Neural progenitor cell (in vitro differentiated cells): ENCODE data around the gene SLC48A1. TPM values are rescaled to one million over a fixed set of nuclear protein-coding genes. Genes with fewer than 3 reads are reported as not detected.

ENCODE experiments used
- DNase-seq: peaks from one replicate; pipeline ENCODE4 v3.0.0-alpha.2; 2016; ENCODE audit warnings: low spot score
- H2AFZ ChIP-seq: fragments of 200-600 bp; sonication (generic); replicated peaks from 2 replicates; pipeline ENCODE4 v1.6.1; 2016; ENCODE audit warnings: antibody characterized with exemption
- H3F3A ChIP-seq: fragments of 200-600 bp; sonication (generic); 2 replicates; pipeline ENCODE4 v1.6.1; 2016; ENCODE audit warnings: antibody characterized with exemption, low read depth
- H3K27ac ChIP-seq: fragments of 200-600 bp; sonication (generic); 2 replicates; pipeline ENCODE4 v1.5.1; 2016; ENCODE audit warnings: mild to moderate bottlenecking
- H3K27me3 ChIP-seq: fragments of 200-600 bp; sonication (generic); 2 replicates; pipeline ENCODE4 v1.6.1; 2016; ENCODE audit warnings: mild to moderate bottlenecking, moderate library complexity
- H3K36me3 ChIP-seq: fragments of 200-600 bp; sonication (generic); 2 replicates; pipeline ENCODE4 v1.5.1; 2016
- H3K4me1 ChIP-seq: fragments of 200-600 bp; sonication (generic); 2 replicates; pipeline ENCODE4 v1.6.1; 2016; ENCODE audit warnings: mixed run types
- H3K4me2 ChIP-seq: fragments of 200-600 bp; sonication (generic); 2 replicates; pipeline ENCODE4 v1.6.1; 2016
- H3K4me3 ChIP-seq: fragments of 200-600 bp; sonication (generic); 2 replicates; pipeline ENCODE4 v1.5.1; 2016
- H3K79me2 ChIP-seq: fragments of 200-600 bp; sonication (generic); 2 replicates; pipeline ENCODE4 v1.6.1; 2016; ENCODE audit warnings: low read depth
- H3K9ac ChIP-seq: fragments of 200-600 bp; sonication (generic); 2 replicates; pipeline ENCODE4 v1.6.1; 2016
- H3K9me3 ChIP-seq: fragments of 200-600 bp; sonication (generic); 2 replicates; pipeline ENCODE4 v1.5.1; 2016; ENCODE audit warnings: low read depth
- H4K20me1 ChIP-seq: fragments of 200-600 bp; sonication (generic); 2 replicates; pipeline ENCODE4 v1.6.1; 2016; ENCODE audit warnings: low read depth
- H3K27ac Mint-ChIP-seq: 3 replicates; pipeline ENCODE4 v1.8.0; 2021; ENCODE audit warnings: mixed read lengths
- H3K27me3 Mint-ChIP-seq: 2 replicates; pipeline ENCODE4 v1.8.0; 2022; ENCODE audit warnings: low read depth, mild to moderate bottlenecking, inconsistent platforms, moderate library complexity, mixed read lengths; ENCODE audit not compliant: insufficient read depth
- H3K36me3 Mint-ChIP-seq: 3 replicates; pipeline ENCODE4 v1.8.0; 2021; ENCODE audit warnings: mixed read lengths
- H3K4me1 Mint-ChIP-seq: 3 replicates; pipeline ENCODE4 v1.8.0; 2021; ENCODE audit warnings: mixed read lengths
- H3K4me3 Mint-ChIP-seq: 3 replicates; pipeline ENCODE4 v1.8.0; 2021; ENCODE audit warnings: mild to moderate bottlenecking, moderate library complexity, mixed read lengths
- H3K9me3 Mint-ChIP-seq: 3 replicates; pipeline ENCODE4 v1.8.0; 2020; ENCODE audit warnings: mixed read lengths
- EZH2 ChIP-seq: fragments of 200-600 bp; sonication (generic); IDR thresholded peaks from 2 replicates; pipeline ENCODE4 v1.6.1; 2017; ENCODE audit warnings: antibody characterized with exemption, mild to moderate bottlenecking, moderate library complexity
- EZH2phosphoT487 ChIP-seq: fragments of 200-600 bp; sonication (generic); IDR thresholded peaks from 2 replicates; pipeline ENCODE4 v1.6.1; 2017; ENCODE audit warnings: antibody characterized with exemption
- total RNA-seq: library from RNA; depleted of rRNA; stranded (reverse); fragments of >200 nt; gene quantifications from 2 replicates; pipeline ENCODE4 v1.2.3, GENCODE V29; 2015; ENCODE audit warnings: low replicate concordance
- TF ChIP-seq, protein P1 (sequence below): fragments of 200-600 bp; sonication (generic); IDR thresholded peaks from 2 replicates; pipeline ENCODE4 v1.5.1; 2017; ENCODE audit warnings: antibody characterized with exemption, mild to moderate bottlenecking

The SLC48A1 gene
- total RNA-seq, 1 donor from 2014 or later, result 8.3 TPM

DNA sequence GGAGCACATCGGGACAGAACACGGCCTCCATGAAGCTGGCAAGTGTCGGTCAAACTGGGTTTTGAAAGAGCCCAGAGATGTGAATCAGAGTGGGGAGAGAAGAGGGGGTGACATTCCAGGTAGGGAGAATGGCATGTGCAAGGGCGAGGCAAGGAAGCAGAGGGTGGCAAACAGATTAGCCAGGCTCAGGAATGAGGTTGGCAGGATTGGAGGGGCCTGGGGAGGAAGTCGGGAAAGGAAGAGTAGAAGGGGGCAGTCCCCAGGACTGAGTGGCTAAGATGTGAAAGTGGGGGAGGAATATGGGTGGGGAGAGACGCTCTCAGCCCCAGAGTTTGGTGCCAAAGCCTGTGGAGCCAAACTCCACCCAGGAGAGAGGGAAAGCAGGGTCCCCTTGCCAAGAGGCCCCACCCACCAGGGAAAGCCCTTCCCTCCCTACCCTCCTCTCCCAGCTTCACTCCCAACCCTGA is 52.2 kb downstream of the SLC48A1 start:
- peaks cover 20% of the 10 kb centered on the region for H3K27me3 Mint-ChIP-seq
- H3K36me3 ChIP-seq, result no peaks in the 10 kb centered on the region
- H3K9ac ChIP-seq, result no peak overlapping the region
- no peak overlapping the region for H3K27ac ChIP-seq
- DNase-seq, result no peak
- H3K9me3 Mint-ChIP-seq, result no peaks in the 10 kb centered on the region
- no peaks in the 10 kb centered on the region for H4K20me1 ChIP-seq
- H3K36me3 Mint-ChIP-seq, result no peaks in the 10 kb centered on the region
- TF ChIP-seq EZH2phosphoT487, result no peak
- TF ChIP-seq, protein P1, sequence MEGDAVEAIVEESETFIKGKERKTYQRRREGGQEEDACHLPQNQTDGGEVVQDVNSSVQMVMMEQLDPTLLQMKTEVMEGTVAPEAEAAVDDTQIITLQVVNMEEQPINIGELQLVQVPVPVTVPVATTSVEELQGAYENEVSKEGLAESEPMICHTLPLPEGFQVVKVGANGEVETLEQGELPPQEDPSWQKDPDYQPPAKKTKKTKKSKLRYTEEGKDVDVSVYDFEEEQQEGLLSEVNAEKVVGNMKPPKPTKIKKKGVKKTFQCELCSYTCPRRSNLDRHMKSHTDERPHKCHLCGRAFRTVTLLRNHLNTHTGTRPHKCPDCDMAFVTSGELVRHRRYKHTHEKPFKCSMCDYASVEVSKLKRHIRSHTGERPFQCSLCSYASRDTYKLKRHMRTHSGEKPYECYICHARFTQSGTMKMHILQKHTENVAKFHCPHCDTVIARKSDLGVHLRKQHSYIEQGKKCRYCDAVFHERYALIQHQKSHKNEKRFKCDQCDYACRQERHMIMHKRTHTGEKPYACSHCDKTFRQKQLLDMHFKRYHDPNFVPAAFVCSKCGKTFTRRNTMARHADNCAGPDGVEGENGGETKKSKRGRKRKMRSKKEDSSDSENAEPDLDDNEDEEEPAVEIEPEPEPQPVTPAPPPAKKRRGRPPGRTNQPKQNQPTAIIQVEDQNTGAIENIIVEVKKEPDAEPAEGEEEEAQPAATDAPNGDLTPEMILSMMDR, result no peak
- H3K4me1 ChIP-seq, result peaks cover 18% of the 10 kb centered on the region
- H3K4me3 ChIP-seq, result no peak overlapping the region
- no peak overlapping the region for H3K4me3 Mint-ChIP-seq
- H3K4me2 ChIP-seq, result no peak overlapping the region
- no peaks in the 10 kb centered on the region for H3K9me3 ChIP-seq
- H3K4me1 Mint-ChIP-seq, result peaks cover 78% of the 10 kb centered on the region
- peaks cover 22% of the 10 kb centered on the region for H3K27me3 ChIP-seq
- peaks cover 16% of the 10 kb centered on the region for H3F3A ChIP-seq
- H2AFZ ChIP-seq, result no peak overlapping the region
- peak overlapping the region; percentile 72 for H3K27ac Mint-ChIP-seq
- no peaks in the 10 kb centered on the region for H3K79me2 ChIP-seq

DNA sequence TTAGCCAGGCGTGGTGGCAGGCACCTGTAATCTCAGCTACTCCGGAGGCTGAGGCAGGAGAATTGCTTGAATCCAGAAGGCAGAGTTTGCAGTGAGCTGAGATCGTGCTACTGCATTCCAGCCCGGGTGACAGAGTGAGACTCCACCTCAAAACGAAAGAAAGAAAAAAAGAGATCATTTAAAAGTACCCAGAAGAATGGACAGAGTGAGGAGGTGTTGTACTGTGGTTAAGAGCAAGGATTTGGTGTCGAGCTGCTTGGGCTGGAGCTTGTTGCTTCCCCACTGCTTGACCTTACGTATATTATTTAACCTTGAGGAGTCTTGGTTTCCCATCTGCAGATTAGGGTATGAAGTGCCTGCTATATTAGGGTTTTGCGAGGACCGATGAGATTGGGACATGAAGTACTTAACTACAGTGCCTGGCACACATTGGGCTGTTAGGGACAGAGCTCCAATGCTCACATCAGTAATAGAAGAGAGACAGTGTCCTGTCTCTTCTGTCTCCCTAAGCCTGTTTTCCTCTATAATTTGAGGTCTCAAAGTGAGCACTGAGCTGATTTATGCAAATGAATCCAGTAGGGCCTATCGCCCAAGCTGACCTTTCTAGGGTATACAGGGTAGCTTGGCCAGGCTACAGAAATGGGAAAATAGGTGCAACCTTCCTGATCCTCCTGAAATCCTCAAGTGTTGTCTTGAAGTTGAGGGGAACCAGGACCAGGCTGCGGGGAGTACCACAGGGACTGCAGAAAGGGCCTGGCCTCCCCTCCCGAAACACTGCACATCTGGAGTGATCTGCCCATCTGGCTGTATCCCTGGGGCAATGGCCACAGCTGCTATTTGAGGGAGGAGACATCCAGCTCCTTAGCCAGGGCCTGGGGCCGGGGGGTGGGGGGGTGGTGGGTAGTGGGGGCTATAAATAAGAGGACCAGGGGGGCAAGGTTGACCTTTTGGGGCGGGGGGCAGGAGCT is 55.3 kb downstream of the SLC48A1 start:
- Mint-ChIP-seq H3K9me3 (no peaks in the 10 kb centered on the region), H3K27me3 (peaks cover 16% of the 10 kb centered on the region)
- H3K27me3 ChIP-seq, result peaks cover 2% of the 10 kb centered on the region

DNA sequence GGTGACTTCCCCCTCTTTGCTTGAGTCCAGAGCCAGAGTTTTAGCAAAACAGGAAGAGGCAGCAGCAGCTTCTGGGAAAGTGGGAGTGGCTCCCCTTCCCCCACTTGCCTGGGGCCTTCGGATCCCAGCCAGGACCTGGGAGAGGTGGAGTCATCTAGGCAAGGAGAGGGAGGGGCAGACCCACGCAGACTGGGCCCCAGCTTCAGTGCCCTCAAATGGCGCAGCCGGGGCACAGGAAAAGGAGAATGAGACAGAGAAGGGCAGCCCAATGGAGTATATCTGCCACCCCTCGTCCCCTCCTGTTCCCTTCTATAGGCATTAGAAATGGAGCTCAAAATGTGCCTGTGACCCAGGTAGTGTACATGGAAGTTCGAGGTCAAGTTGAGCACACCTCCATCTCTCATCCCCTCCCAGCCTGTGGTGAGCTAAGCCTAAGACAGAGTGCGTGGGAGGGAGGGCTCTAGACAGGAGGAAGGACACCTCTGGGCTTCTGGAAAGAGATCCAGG is 56.0 kb downstream of the SLC48A1 start:
- TF ChIP-seq, protein P1, result no peak
- TF ChIP-seq EZH2phosphoT487 (no peak), EZH2 (no peak)
- Histone ChIP-seq H2AFZ (no peak overlapping the region), H3K4me1 (peaks cover 7% of the 10 kb centered on the region), H3K27me3 (no peaks in the 10 kb centered on the region), H3K4me3 (no peak overlapping the region), H4K20me1 (no peaks in the 10 kb centered on the region), H3K9me3 (no peaks in the 10 kb centered on the region), H3F3A (no peaks in the 10 kb centered on the region), H3K36me3 (no peaks in the 10 kb centered on the region), H3K4me2 (no peak overlapping the region), H3K9ac (no peak overlapping the region), H3K79me2 (no peaks in the 10 kb centered on the region), H3K27ac (no peak overlapping the region)
- Mint-ChIP-seq H3K27me3 (peaks cover 16% of the 10 kb centered on the region), H3K9me3 (no peaks in the 10 kb centered on the region), H3K36me3 (no peaks in the 10 kb centered on the region), H3K27ac (no peak overlapping the region), H3K4me3 (no peak overlapping the region), H3K4me1 (peaks cover 49% of the 10 kb centered on the region)
- no peak for DNase-seq

More for the DNA sequence above, 55.3 kb downstream of the SLC48A1 start:
- Histone ChIP-seq H3K79me2 (no peaks in the 10 kb centered on the region), H3K4me2 (no peak overlapping the region), H3K27ac (no peak overlapping the region), H4K20me1 (no peaks in the 10 kb centered on the region), H2AFZ (no peak overlapping the region), H3F3A (no peaks in the 10 kb centered on the region), H3K4me3 (no peak overlapping the region), H3K4me1 (peaks cover 7% of the 10 kb centered on the region), H3K9ac (no peak overlapping the region), H3K36me3 (no peaks in the 10 kb centered on the region), H3K9me3 (no peaks in the 10 kb centered on the region)
- TF ChIP-seq, protein P1, result no peak
- TF ChIP-seq EZH2 (no peak), EZH2phosphoT487 (no peak)
- H3K27ac Mint-ChIP-seq, result peak overlapping the region; percentile 82
- no peaks in the 10 kb centered on the region for H3K36me3 Mint-ChIP-seq
- H3K4me1 Mint-ChIP-seq, result peaks cover 51% of the 10 kb centered on the region
- no peak for DNase-seq
- H3K4me3 Mint-ChIP-seq, result no peak overlapping the region
